RWPE2 (cell line): Measurements from ENCODE around the gene MARK3.

Experiments
- ATAC-seq: fragments of 200-7000 bp; cut with Tn5 transposase; 3 replicates; pipeline ENCODE4 v1.9.1; 2021; ENCODE audit warnings: low read depth
- DNase-seq: peaks from one replicate; pipeline ENCODE4 v3.0.0-alpha.2; 2020; ENCODE audit warnings: low spot score
- H3K27ac ChIP-seq: fragments of 450-650 bp; 2 replicates; pipeline ENCODE4 v1.5.1; 2017; ENCODE audit warnings: mild to moderate bottlenecking; ENCODE audit not compliant: poor library complexity, severe bottlenecking
- H3K27me3 ChIP-seq: fragments of 250-450 bp; sonication (Bioruptor Pico); 2 replicates; pipeline ENCODE4 v1.5.1; 2021; ENCODE audit warnings: mild to moderate bottlenecking, moderate library complexity; ENCODE audit not compliant: insufficient read depth, poor library complexity, severe bottlenecking
- H3K36me3 ChIP-seq: fragments of 250-450 bp; sonication (Bioruptor Pico); 2 replicates; pipeline ENCODE4 v1.5.1; 2020; ENCODE audit warnings: low read depth, mild to moderate bottlenecking, moderate library complexity
- H3K4me1 ChIP-seq: fragments of 250-450 bp; sonication (Bioruptor Pico); 2 replicates; pipeline ENCODE4 v1.5.1; 2021; ENCODE audit warnings: mild to moderate bottlenecking, moderate library complexity; ENCODE audit not compliant: insufficient read depth, poor library complexity, severe bottlenecking
- H3K4me3 ChIP-seq: fragments of 250-450 bp; sonication (Bioruptor Pico); 2 replicates; pipeline ENCODE4 v1.5.1; 2021; ENCODE audit warnings: mild to moderate bottlenecking, moderate library complexity; ENCODE audit not compliant: severe bottlenecking
- H3K9me3 ChIP-seq: fragments of 250-450 bp; sonication (Bioruptor Pico); 2 replicates; pipeline ENCODE4 v1.5.1; 2021; ENCODE audit warnings: mild to moderate bottlenecking, moderate library complexity; ENCODE audit not compliant: severe bottlenecking
- TF ChIP-seq, protein P1 (sequence below): fragments of 450-650 bp; IDR thresholded peaks from one replicate; pipeline ENCODE4 v1.5.1; 2017; ENCODE audit warnings: mild to moderate bottlenecking, moderate library complexity; ENCODE audit not compliant: poor library complexity, severe bottlenecking

MARK3 gene

DNA sequence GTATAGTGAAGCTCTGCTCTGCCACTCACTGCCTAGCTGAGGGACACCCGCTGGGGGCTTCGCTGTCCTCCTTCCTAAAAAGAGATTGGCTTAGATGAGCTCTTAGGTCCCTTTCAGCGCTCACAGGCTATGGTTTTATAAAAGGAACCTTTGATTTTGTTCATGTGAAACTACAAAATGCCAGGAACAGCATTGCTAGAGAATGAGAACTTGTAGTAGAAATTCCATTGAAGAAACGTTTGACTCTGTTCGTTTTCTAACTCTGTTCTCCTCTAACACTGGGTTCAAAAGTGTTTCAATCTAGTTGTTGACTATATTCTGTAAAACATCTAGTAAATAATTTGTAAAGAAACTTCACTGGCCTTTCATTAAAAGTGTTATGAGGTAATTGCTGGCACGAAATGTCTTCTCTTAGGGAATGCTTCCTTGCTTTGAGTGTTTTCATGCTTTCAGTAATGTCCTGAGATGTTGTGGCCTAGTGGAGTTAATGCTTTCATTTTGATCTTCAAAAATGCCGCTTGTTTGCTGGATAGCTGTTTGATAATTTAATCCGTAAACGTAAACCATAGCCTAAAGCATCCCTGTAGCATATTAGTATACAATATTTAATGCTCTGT is 1.6 kb downstream of the MARK3 start:
- Histone ChIP-seq H3K4me1 (peaks cover 27% of the 10 kb centered on the region), H3K27me3 (no peaks in the 10 kb centered on the region), H3K27ac (peak overlapping the region; percentile 79), H3K9me3 (no peaks in the 10 kb centered on the region), H3K4me3 (peak overlapping the region; percentile 91), H3K36me3 (peaks cover 29% of the 10 kb centered on the region)
- DNase-seq (no peak), ATAC-seq (no peak)
- TF ChIP-seq, protein P1, sequence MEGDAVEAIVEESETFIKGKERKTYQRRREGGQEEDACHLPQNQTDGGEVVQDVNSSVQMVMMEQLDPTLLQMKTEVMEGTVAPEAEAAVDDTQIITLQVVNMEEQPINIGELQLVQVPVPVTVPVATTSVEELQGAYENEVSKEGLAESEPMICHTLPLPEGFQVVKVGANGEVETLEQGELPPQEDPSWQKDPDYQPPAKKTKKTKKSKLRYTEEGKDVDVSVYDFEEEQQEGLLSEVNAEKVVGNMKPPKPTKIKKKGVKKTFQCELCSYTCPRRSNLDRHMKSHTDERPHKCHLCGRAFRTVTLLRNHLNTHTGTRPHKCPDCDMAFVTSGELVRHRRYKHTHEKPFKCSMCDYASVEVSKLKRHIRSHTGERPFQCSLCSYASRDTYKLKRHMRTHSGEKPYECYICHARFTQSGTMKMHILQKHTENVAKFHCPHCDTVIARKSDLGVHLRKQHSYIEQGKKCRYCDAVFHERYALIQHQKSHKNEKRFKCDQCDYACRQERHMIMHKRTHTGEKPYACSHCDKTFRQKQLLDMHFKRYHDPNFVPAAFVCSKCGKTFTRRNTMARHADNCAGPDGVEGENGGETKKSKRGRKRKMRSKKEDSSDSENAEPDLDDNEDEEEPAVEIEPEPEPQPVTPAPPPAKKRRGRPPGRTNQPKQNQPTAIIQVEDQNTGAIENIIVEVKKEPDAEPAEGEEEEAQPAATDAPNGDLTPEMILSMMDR = no peak

DNA sequence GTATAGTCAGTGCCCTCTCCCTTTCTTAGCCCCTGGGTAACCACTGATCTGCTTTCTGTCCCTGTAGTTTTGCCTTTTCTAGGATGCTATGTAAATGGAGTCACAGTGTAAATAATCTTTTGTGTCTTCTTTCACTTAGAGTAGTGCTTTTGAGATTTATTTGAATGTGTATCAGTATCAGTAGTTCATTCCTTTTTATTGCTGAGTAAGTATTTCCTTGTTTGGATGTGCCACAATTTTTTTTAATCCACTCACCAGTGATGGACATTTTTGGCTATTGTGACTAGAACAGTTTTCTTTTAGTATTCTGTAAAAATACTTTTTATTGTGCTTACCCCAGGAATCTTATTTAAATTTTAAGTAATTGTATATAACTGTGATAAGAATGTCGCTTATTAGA is 3.4 kb downstream of the MARK3 start:
- H3K4me3 ChIP-seq = no peak overlapping the region
- peaks cover 29% of the 10 kb centered on the region for H3K4me1 ChIP-seq
- no peak for ATAC-seq
- no peaks in the 10 kb centered on the region for H3K9me3 ChIP-seq
- no peaks in the 10 kb centered on the region for H3K27me3 ChIP-seq
- peaks cover 29% of the 10 kb centered on the region for H3K36me3 ChIP-seq
- TF ChIP-seq, protein P1 = no peak
- no peak for DNase-seq
- peak overlapping the region; percentile 79 for H3K27ac ChIP-seq

DNA sequence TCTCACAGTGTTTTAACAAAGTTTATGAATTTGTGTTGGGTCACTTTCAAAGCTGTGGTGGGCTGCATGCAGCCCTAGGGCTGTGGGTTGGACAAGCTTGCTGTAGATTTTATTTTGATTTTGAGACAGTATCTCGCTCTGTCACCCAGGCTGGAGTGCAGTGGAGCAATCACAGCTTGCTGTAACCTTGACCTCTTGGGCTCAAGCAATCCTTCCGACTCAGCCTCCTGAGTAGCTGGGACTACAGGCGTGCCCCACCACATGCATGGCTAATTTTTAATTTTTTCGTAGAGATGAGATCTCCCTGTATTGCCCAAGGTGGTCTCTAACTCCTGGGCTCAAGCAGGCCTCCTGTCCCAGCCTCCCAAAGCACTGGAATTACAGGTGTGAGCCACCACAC is 5.4 kb downstream of the MARK3 start:
- TF ChIP-seq, protein P1 = no peak
- DNase-seq = no peak
- Histone ChIP-seq H3K9me3 (no peaks in the 10 kb centered on the region), H3K27me3 (no peaks in the 10 kb centered on the region), H3K4me3 (no peak overlapping the region), H3K27ac (peak overlapping the region; percentile 7), H3K4me1 (peaks cover 41% of the 10 kb centered on the region), H3K36me3 (peaks cover 31% of the 10 kb centered on the region)
- no peak for ATAC-seq

DNA sequence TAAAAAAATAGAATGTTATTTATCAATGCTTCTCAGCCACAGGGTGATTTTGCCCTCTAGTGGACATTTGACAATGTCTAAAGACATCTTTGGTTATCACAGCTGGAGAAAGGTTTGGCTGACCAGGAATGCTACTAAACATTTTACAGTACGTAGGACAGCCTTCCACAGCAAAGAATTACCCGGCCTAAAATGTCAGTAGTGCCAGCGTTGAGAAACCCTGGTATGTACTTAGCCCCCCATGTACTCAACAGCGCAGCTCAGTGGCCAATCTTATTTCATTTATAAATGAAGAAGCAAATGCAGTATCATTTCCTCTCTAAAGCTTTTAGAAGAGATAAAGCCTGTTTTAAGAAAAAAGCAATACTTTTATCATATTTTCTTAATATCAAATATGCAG is 5.8 kb downstream of the MARK3 start:
- TF ChIP-seq, protein P1 = peak; percentile 99
- ATAC-seq (peak; percentile 68), DNase-seq (no peak)
- no peak overlapping the region for H3K4me3 ChIP-seq
- no peaks in the 10 kb centered on the region for H3K9me3 ChIP-seq
- H3K36me3 ChIP-seq = peaks cover 33% of the 10 kb centered on the region
- H3K27me3 ChIP-seq = no peaks in the 10 kb centered on the region
- H3K27ac ChIP-seq = peak overlapping the region; percentile 7
- H3K4me1 ChIP-seq = peaks cover 46% of the 10 kb centered on the region

DNA sequence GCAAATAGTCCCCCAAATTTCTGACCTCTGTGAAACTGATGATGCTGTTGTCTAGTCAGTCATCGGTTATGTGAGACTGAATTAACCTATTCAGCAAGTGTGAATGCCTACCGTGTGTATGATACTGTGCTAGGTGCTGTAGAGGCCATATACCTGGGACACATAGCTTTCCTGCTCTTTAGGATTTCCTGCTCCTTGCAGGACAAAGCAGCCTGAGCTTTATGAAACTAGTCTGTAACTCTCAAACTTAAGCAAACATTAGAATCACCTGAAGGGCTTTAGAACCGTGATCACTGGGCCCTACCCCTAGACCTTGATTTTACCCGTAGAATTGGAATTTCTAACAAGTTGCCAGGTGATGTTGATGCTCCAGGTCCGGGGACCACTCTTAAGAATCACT is 6.9 kb downstream of the MARK3 start:
- TF ChIP-seq, protein P1 = no peak
- no peaks in the 10 kb centered on the region for H3K9me3 ChIP-seq
- DNase-seq (no peak), ATAC-seq (no peak)
- no peaks in the 10 kb centered on the region for H3K27me3 ChIP-seq
- peaks cover 49% of the 10 kb centered on the region for H3K4me1 ChIP-seq
- H3K4me3 ChIP-seq = no peak overlapping the region
- peak overlapping the region; percentile 9 for H3K27ac ChIP-seq
- peaks cover 23% of the 10 kb centered on the region for H3K36me3 ChIP-seq
